Measurements from ENCODE around the gene RTP1. TPM values are rescaled to one million over a fixed set of nuclear protein-coding genes. Genes with fewer than 3 reads are reported as not detected.

RTP1 gene, protein sequence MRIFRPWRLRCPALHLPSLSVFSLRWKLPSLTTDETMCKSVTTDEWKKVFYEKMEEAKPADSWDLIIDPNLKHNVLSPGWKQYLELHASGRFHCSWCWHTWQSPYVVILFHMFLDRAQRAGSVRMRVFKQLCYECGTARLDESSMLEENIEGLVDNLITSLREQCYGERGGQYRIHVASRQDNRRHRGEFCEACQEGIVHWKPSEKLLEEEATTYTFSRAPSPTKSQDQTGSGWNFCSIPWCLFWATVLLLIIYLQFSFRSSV
- total RNA-seq (2022) = not detected in 2 replicates
- not detected for Bru-seq, nascent RNA
- not detected for BruChase-seq, experiment 1, labeled RNA remaining after a 6-hour chase
- not detected for BruChase-seq, experiment 2, labeled RNA remaining after a 2-hour chase
- long read RNA-seq = 0 reads

DNA sequence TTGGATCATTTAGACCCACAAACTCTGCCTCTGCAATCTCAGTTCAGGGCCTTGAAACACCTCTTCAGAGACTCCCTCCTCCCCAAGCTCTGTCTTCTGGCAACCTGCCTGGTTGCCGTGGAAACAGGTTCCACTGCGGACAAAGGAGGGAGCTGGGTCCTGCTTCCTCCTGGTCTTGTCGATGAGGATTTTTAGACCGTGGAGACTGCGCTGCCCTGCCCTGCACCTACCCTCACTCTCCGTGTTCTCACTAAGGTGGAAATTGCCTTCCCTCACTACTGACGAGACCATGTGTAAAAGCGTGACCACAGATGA, at the start of gene RTP1:
RTP1 (plus strand) TSS at position 152 of the 315 bp plus-strand sequence; CDS start at position 182, 30 bp downstream.
- POLR2A ChIA-PET = interaction anchor here (0.9 to 2.0 kb wide), 7 partner anchors 10 to 509 kb away, joined by 3 to 9 read pairs (median 3); partner anchors contain the start of gene EIF4A2
- no TSS peak for BruUV-seq (replicated peaks)
- CTCF ChIA-PET = interaction anchor here (0.6 to 3.4 kb wide), 16 partner anchors 14 to 506 kb away, joined by 3 to 15 read pairs (median 4); no protein-coding TSS in a partner anchor
- Mint-ChIP-seq H3K27me3 (ENCODE audit: insufficient read depth, unreplicated experiment) (no peaks in the 10 kb centered on the region), H3K9me3 (ENCODE audit: unreplicated experiment) (no peaks in the 10 kb centered on the region), H3K27ac (ENCODE audit: low read depth, unreplicated experiment) (no peak within 1 kb of the TSS), H3K4me1 (ENCODE audit: insufficient read depth, unreplicated experiment) (peaks cover 10% of the 10 kb centered on the region), H3K4me3 (ENCODE audit: unreplicated experiment) (no peak within 1 kb of the TSS), H3K36me3 (ENCODE audit: insufficient read depth, unreplicated experiment) (no peaks in the 10 kb centered on the region)
- TF ChIP-seq, protein P1, sequence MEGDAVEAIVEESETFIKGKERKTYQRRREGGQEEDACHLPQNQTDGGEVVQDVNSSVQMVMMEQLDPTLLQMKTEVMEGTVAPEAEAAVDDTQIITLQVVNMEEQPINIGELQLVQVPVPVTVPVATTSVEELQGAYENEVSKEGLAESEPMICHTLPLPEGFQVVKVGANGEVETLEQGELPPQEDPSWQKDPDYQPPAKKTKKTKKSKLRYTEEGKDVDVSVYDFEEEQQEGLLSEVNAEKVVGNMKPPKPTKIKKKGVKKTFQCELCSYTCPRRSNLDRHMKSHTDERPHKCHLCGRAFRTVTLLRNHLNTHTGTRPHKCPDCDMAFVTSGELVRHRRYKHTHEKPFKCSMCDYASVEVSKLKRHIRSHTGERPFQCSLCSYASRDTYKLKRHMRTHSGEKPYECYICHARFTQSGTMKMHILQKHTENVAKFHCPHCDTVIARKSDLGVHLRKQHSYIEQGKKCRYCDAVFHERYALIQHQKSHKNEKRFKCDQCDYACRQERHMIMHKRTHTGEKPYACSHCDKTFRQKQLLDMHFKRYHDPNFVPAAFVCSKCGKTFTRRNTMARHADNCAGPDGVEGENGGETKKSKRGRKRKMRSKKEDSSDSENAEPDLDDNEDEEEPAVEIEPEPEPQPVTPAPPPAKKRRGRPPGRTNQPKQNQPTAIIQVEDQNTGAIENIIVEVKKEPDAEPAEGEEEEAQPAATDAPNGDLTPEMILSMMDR (IDR thresholded peaks at IDR 0.05; ENCODE audit: unreplicated experiment) = no peak
- DNase-seq (ENCODE audit: unreplicated experiment) = no peak
- intact Hi-C loops (cut with micrococcal nuclease) = no loop called here

GRCh38 chr3:187150186-187150585, 47.1 kb upstream of the RTP1 start:
- ChIA-PET CTCF (interaction anchor here (1.3 to 5.0 kb wide), 3 partner anchors 11 to 301 kb away, joined by 5 to 23 read pairs (median 7); partner anchors contain the start of gene RPL39L), POLR2A (no interaction called here)
- H3K4me1 Mint-ChIP-seq (ENCODE audit: insufficient read depth, unreplicated experiment) = no peaks in the 10 kb centered on the region
- intact Hi-C loops (cut with micrococcal nuclease) = no loop called here
- H3K27me3 Mint-ChIP-seq (ENCODE audit: insufficient read depth, unreplicated experiment) = peaks cover 36% of the 10 kb centered on the region
- peaks cover 8% of the 10 kb centered on the region for H3K9me3 Mint-ChIP-seq (ENCODE audit: unreplicated experiment)
- DNase-seq (ENCODE audit: unreplicated experiment) = no peak
- H3K27ac Mint-ChIP-seq (ENCODE audit: low read depth, unreplicated experiment) = no peak overlapping the region
- TF ChIP-seq, protein P1 (IDR thresholded peaks at IDR 0.05; ENCODE audit: unreplicated experiment) = no peak
- H3K4me3 Mint-ChIP-seq (ENCODE audit: unreplicated experiment) = no peak overlapping the region
- H3K36me3 Mint-ChIP-seq (ENCODE audit: insufficient read depth, unreplicated experiment) = no peaks in the 10 kb centered on the region
- no TSS peak for BruUV-seq (replicated peaks)

- no TSS peak for BruUV-seq (replicated peaks)
- Mint-ChIP-seq H3K27ac (ENCODE audit: low read depth, unreplicated experiment) (no peak overlapping the region), H3K4me3 (ENCODE audit: unreplicated experiment) (no peak overlapping the region), H3K36me3 (ENCODE audit: insufficient read depth, unreplicated experiment) (no peaks in the 10 kb centered on the region), H3K9me3 (ENCODE audit: unreplicated experiment) (peaks cover 6% of the 10 kb centered on the region), H3K27me3 (ENCODE audit: insufficient read depth, unreplicated experiment) (peaks cover 36% of the 10 kb centered on the region), H3K4me1 (ENCODE audit: insufficient read depth, unreplicated experiment) (no peaks in the 10 kb centered on the region)
- TF ChIP-seq, protein P1 (IDR thresholded peaks at IDR 0.05; ENCODE audit: unreplicated experiment) = no peak
- DNase-seq (ENCODE audit: unreplicated experiment) = no peak
- intact Hi-C loops (cut with micrococcal nuclease) = no loop called here
- POLR2A ChIA-PET = interaction anchor here (0.7 kb wide), 1 partner anchor 1077 kb away, joined by 3 read pairs; no protein-coding TSS in a partner anchor
- CTCF ChIA-PET = interaction anchor here (0.7 to 5.0 kb wide), 6 partner anchors 11 to 301 kb away, joined by 3 to 23 read pairs (median 6); partner anchors contain the start of gene RPL39L
Measured at GRCh38 chr3:187150599-187150998, 46.7 kb upstream of the RTP1 start.

DNA sequence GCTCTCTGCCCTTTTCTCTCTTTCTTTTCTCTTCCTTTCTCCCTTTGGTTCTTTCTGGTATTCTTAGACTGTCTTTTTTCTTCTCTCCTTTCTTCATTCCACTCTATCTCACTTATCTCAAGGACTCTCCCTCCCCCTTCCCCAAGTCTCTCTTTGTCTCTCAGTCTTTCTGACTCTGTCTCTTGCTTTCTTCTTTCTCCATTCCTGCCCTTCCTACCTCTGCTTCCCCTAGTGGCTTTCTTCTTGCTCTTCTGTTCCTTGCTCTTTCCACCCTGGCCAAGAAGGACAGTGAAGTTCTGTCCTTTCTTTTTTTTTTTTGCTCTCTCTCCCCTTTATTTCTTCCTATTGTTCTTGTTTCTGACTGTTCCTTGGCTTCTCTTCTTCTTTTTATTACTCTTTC, 35.7 kb upstream of the RTP1 start:
- H3K27ac Mint-ChIP-seq (ENCODE audit: low read depth, unreplicated experiment) = peak overlapping the region; percentile 1
- intact Hi-C loops (cut with micrococcal nuclease) = no loop called here

More for the DNA sequence above, 35.7 kb upstream of the RTP1 start:
- H3K4me1 Mint-ChIP-seq (ENCODE audit: insufficient read depth, unreplicated experiment) = no peaks in the 10 kb centered on the region
- no peaks in the 10 kb centered on the region for H3K9me3 Mint-ChIP-seq (ENCODE audit: unreplicated experiment)
- no peak for DNase-seq (ENCODE audit: unreplicated experiment)
- TF ChIP-seq, protein P1 (IDR thresholded peaks at IDR 0.05; ENCODE audit: unreplicated experiment) = no peak
- BruUV-seq (replicated peaks) = no TSS peak
- POLR2A ChIA-PET = no interaction called here
- CTCF ChIA-PET = interaction anchor here (1.5 to 8.5 kb wide), 3 partner anchors 48 to 311 kb away, joined by 6 to 152 read pairs (median 96); no protein-coding TSS in a partner anchor
- no peaks in the 10 kb centered on the region for H3K36me3 Mint-ChIP-seq (ENCODE audit: insufficient read depth, unreplicated experiment)
- peaks cover 15% of the 10 kb centered on the region for H3K27me3 Mint-ChIP-seq (ENCODE audit: insufficient read depth, unreplicated experiment)
- H3K4me3 Mint-ChIP-seq (ENCODE audit: unreplicated experiment) = no peak overlapping the region
